Measurements from ENCODE around the gene DDX50.

DDX50 gene

GRCh38 chr10:68950598-68950997 is 49.5 kb downstream of the DDX50 start:
- TF ChIP-seq, protein P1, sequence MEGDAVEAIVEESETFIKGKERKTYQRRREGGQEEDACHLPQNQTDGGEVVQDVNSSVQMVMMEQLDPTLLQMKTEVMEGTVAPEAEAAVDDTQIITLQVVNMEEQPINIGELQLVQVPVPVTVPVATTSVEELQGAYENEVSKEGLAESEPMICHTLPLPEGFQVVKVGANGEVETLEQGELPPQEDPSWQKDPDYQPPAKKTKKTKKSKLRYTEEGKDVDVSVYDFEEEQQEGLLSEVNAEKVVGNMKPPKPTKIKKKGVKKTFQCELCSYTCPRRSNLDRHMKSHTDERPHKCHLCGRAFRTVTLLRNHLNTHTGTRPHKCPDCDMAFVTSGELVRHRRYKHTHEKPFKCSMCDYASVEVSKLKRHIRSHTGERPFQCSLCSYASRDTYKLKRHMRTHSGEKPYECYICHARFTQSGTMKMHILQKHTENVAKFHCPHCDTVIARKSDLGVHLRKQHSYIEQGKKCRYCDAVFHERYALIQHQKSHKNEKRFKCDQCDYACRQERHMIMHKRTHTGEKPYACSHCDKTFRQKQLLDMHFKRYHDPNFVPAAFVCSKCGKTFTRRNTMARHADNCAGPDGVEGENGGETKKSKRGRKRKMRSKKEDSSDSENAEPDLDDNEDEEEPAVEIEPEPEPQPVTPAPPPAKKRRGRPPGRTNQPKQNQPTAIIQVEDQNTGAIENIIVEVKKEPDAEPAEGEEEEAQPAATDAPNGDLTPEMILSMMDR (conservative IDR thresholded peaks at IDR 0.05; ENCODE audit: low read depth, low read length): no peak
- no peak for DNase-seq (ENCODE audit: low read depth)
- H3K4me3 ChIP-seq (ENCODE audit: low read depth, low read length): no peak overlapping the region

- no peak for DNase-seq (ENCODE audit: low read depth)
- no peak overlapping the region for H3K4me3 ChIP-seq (ENCODE audit: low read depth, low read length)
- TF ChIP-seq, protein P1 (conservative IDR thresholded peaks at IDR 0.05; ENCODE audit: low read depth, low read length): no peak
These were observed 53.8 kb downstream of the DDX50 start for GRCh38 chr10:68954904-68955303.

- peak overlapping the region; percentile 99 for H3K4me3 ChIP-seq (ENCODE audit: low read depth, low read length)
- DNase-seq (ENCODE audit: low read depth): no peak
- TF ChIP-seq, protein P1 (conservative IDR thresholded peaks at IDR 0.05; ENCODE audit: low read depth, low read length): no peak
These were observed 54.3 kb downstream of the DDX50 start for GRCh38 chr10:68955355-68955831.

- TF ChIP-seq, protein P1 (conservative IDR thresholded peaks at IDR 0.05; ENCODE audit: low read depth, low read length): peak; percentile 73
- H3K4me3 ChIP-seq (ENCODE audit: low read depth, low read length): peak within 1 kb of the TSS; percentile 99
- DNase-seq (ENCODE audit: low read depth): peak; percentile 95
These were observed 54.9 kb downstream of the DDX50 start, which contains the start of gene DDX21 for GRCh38 chr10:68955832-68956532. DDX21 (plus strand) TSS chr10:68956170; CDS start chr10:68956226, 56 bp downstream.

DNA sequence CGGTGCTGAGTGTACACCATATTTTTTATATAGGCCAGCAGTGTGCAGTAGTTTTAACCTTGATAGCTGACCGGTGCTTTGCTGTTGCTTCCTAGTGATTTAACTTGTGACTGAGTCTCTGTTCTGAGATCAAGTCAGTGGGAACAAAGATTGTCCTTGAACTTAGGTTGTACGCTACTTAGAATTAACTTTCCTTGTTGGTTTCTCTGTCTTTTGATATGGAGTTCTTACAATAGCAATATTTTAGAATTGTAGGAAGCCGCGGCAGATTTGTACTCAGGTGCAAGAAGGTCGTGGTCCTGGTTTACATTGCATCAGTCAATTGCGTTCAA is 56.1 kb downstream of the DDX50 start:
- no peak for DNase-seq (ENCODE audit: low read depth)
- peak overlapping the region; percentile 99 for H3K4me3 ChIP-seq (ENCODE audit: low read depth, low read length)
- TF ChIP-seq, protein P1 (conservative IDR thresholded peaks at IDR 0.05; ENCODE audit: low read depth, low read length): no peak

GRCh38 chr10:68957654-68958053 is 56.5 kb downstream of the DDX50 start:
- DNase-seq (ENCODE audit: low read depth): peak; percentile 23
- TF ChIP-seq, protein P1 (conservative IDR thresholded peaks at IDR 0.05; ENCODE audit: low read depth, low read length): no peak
- peak overlapping the region; percentile 99 for H3K4me3 ChIP-seq (ENCODE audit: low read depth, low read length)

Data from choroid plexus epithelial cell (primary cell).